Esophagus squamous epithelium (tissue), 5 donors: ENCODE results near the gene KCNAB2. TPM values are rescaled to one million over a fixed set of nuclear protein-coding genes. Genes with fewer than 3 reads are reported as not detected.

Source experiments
- DNase-seq: peaks from one replicate; lab custom pipeline; 2025; lab: John Stamatoyannopoulos, UW
- H3K27ac ChIP-seq, 4 donors: fragments of 200-600 bp; sonication (generic); one replicate each; pipeline ENCODE4 v1.5.1; 2016 to 2019; ENCODE audit warnings: mild to moderate bottlenecking in 1 of 4
- H3K27me3 ChIP-seq, 4 donors: fragments of 200-600 bp; sonication (generic); 1 replicate in 3 of 4; 2 replicates in 1 of 4; pipeline versions ENCODE4 v1.5.1 to v1.6.0; 2017 to 2021; ENCODE audit warnings: antibody characterized with exemption in 1 of 4
- H3K36me3 ChIP-seq, 3 donors: fragments of 200-600 bp; sonication (generic); one replicate each; pipeline ENCODE4 v1.5.1; 2016 to 2019
- H3K4me1 ChIP-seq, 3 donors: fragments of 200-600 bp; sonication (generic); one replicate each; pipeline ENCODE4 v1.5.1; 2017 to 2019
- H3K4me3 ChIP-seq, 4 donors: fragments of 200-600 bp; sonication (generic); 1 replicate in 3 of 4; 2 replicates in 1 of 4; pipeline ENCODE4 v1.5.1; 2016 to 2019; ENCODE audit warnings: mild to moderate bottlenecking in 2 of 4, moderate library complexity in 1 of 4
- H3K9me3 ChIP-seq, 3 donors: fragments of 200-600 bp; sonication (generic); one replicate each; pipeline ENCODE4 v1.5.1; 2016 to 2019
- CTCF ChIP-seq, 6 experiments: fragments of 450-650 bp in 4 of 6; fragments of 200-600 bp in 2 of 6; sonication (generic) in 2 of 6; IDR thresholded peaks; one replicate each; pipeline ENCODE4 v1.5.1; 2016 to 2019; ENCODE audit warnings: antibody characterized with exemption in 6 of 6, mild to moderate bottlenecking in 4 of 6, moderate library complexity in 4 of 6
- POLR2A ChIP-seq, 4 donors: fragments of 450-650 bp; IDR thresholded peaks; one replicate each; pipeline ENCODE4 v1.6.1; 2017; ENCODE audit warnings: antibody characterized with exemption in 4 of 4, mild to moderate bottlenecking in 4 of 4, moderate library complexity in 3 of 4
- WGBS, 2 donors: methylation state at CpG; one replicate each; pipeline ENCODE4 v1.1.5; 2018; 5-methylcytosine and 5-hydroxymethylcytosine counted together
- intact Hi-C: fragments of 100-400 bp; cut with DNase I; formaldehyde crosslinking; loops from one replicate; pipeline ENCODE4 v1.15.0; 2022
- total RNA-seq, 4 donors: library from RNA; depleted of rRNA; stranded (reverse); fragments of >200 nt; gene quantifications; one replicate each; pipeline ENCODE4 v1.1.0, GENCODE V29; 2016
- donor health status: DM: yes; HTN: yes; CAD: no.

The KCNAB2 gene
- total RNA-seq, 4 donors from 2014 or later: 1.8 to 9.3 (median 3.9) TPM

GRCh38 chr1:6003568-6004411 is 41.9 kb upstream of the KCNAB2 start:
- no peak overlapping the region for H3K4me3 ChIP-seq

GRCh38 chr1:6004412-6005123 is 41.1 kb upstream of the KCNAB2 start:
- Histone ChIP-seq H3K4me3 (no peak overlapping the region), H3K4me1 (no peaks in the 10 kb centered on the region), H3K9me3 (no peaks in the 10 kb centered on the region), H3K36me3 (no peaks in the 10 kb centered on the region), H3K27ac (no peak overlapping the region), H3K27me3 (peaks cover 0 to 22% (median 0%) of the 10 kb centered on the region in 4 donors)
- WGBS, 2 donors: 75 to 90% methylated on average over 8 to 9 of the region's 11 CpGs
- TF ChIP-seq POLR2A (IDR thresholded peaks at IDR 0.05) (no peak), CTCF (IDR thresholded peaks at IDR 0.05) (no peak)
- intact Hi-C loops: no loop called here
- DNase-seq: no peak

More at GRCh38 chr1:6003568-6004411, 41.9 kb upstream of the KCNAB2 start:
- no peaks in the 10 kb centered on the region for H3K4me1 ChIP-seq
- TF ChIP-seq CTCF (IDR thresholded peaks at IDR 0.05): no peak
- no peak for TF ChIP-seq POLR2A (IDR thresholded peaks at IDR 0.05)
- no peaks in the 10 kb centered on the region for H3K36me3 ChIP-seq
- WGBS, 2 donors: 78 to 80% methylated on average over 24 of the region's 24 CpGs
- no peaks in the 10 kb centered on the region for H3K9me3 ChIP-seq
- intact Hi-C loops: no loop called here
- peaks cover 0 to 22% (median 0%) of the 10 kb centered on the region in 4 donors for H3K27me3 ChIP-seq
- DNase-seq: no peak
- H3K27ac ChIP-seq: no peak overlapping the region

GRCh38 chr1:6005276-6005917 is 40.3 kb upstream of the KCNAB2 start:
- no peak for DNase-seq
- Histone ChIP-seq H3K4me1 (no peaks in the 10 kb centered on the region), H3K4me3 (no peak overlapping the region), H3K27ac (no peak overlapping the region), H3K27me3 (peaks cover 0 to 22% (median 0%) of the 10 kb centered on the region in 4 donors), H3K9me3 (no peaks in the 10 kb centered on the region), H3K36me3 (no peaks in the 10 kb centered on the region)
- WGBS, 2 donors: 76 to 80% methylated on average over 1 to 5 of the region's 10 CpGs
- no peak for TF ChIP-seq CTCF (IDR thresholded peaks at IDR 0.05)
- no peak for TF ChIP-seq POLR2A (IDR thresholded peaks at IDR 0.05)
- intact Hi-C loops: no loop called here

- no peak for DNase-seq
- intact Hi-C loops: no loop called here
- Histone ChIP-seq H3K9me3 (no peaks in the 10 kb centered on the region), H3K4me1 (no peaks in the 10 kb centered on the region), H3K27me3 (peaks cover 0 to 32% (median 0%) of the 10 kb centered on the region in 4 donors), H3K4me3 (no peak overlapping the region), H3K27ac (no peak overlapping the region), H3K36me3 (no peaks in the 10 kb centered on the region)
- TF ChIP-seq CTCF (IDR thresholded peaks at IDR 0.05) (no peak), POLR2A (IDR thresholded peaks at IDR 0.05) (no peak)
- WGBS, 2 donors: no CpG with 5 or more reads among the region's 12 CpGs
Measured at GRCh38 chr1:6006882-6007281, 38.8 kb upstream of the KCNAB2 start.
